H9 (cell line): ENCODE results near the gene SSNA1. TPM values are rescaled to one million over a fixed set of nuclear protein-coding genes. Genes with fewer than 3 reads are reported as not detected.

Experiments used
- DNase-seq: peaks from one replicate; pipeline ENCODE4 v3.0.0-alpha.2; 2017
- H2AFZ ChIP-seq: one replicate; pipeline ENCODE4 v1.6.1; 2013; ENCODE audit warnings: mild to moderate bottlenecking, low read length, control low read depth, moderate library complexity
- H2AK5ac ChIP-seq: 2 replicates; pipeline ENCODE4 v1.6.1; 2013; ENCODE audit warnings: low read length, control low read depth, mixed read lengths; ENCODE audit not compliant: insufficient read length
- H2BK120ac ChIP-seq: one replicate; pipeline ENCODE4 v1.6.1; 2013; ENCODE audit warnings: low read depth, mild to moderate bottlenecking, low read length, control low read depth, inconsistent platforms; ENCODE audit not compliant: poor library complexity, severe bottlenecking
- H2BK12ac ChIP-seq: 2 replicates; pipeline ENCODE4 v1.6.1; 2013; ENCODE audit warnings: low read length, control low read depth, mixed read lengths, low read depth; ENCODE audit not compliant: insufficient read length
- H2BK15ac ChIP-seq: 2 replicates; pipeline ENCODE4 v1.6.1; 2013; ENCODE audit warnings: low read depth, low read length, control low read depth
- H2BK20ac ChIP-seq: one replicate; pipeline ENCODE4 v1.6.1; 2013; ENCODE audit warnings: low read depth, mild to moderate bottlenecking, low read length, control low read depth, inconsistent platforms; ENCODE audit not compliant: poor library complexity, severe bottlenecking
- H2BK5ac ChIP-seq: 2 replicates; pipeline ENCODE4 v1.6.1; 2013; ENCODE audit warnings: low read length, control low read depth, mixed read lengths; ENCODE audit not compliant: insufficient read length
- H3K14ac ChIP-seq: 2 replicates; pipeline ENCODE4 v1.6.1; 2013; ENCODE audit warnings: low read length, control low read depth; ENCODE audit not compliant: insufficient read depth
- H3K18ac ChIP-seq: 2 replicates; pipeline ENCODE4 v1.6.1; 2013; ENCODE audit warnings: low read depth, mild to moderate bottlenecking, mixed read lengths, low read length, control low read depth; ENCODE audit not compliant: insufficient read length
- H3K23ac ChIP-seq: 2 replicates; pipeline ENCODE4 v1.6.1; 2013; ENCODE audit warnings: low read length, control low read depth, mixed read lengths, low read depth; ENCODE audit not compliant: insufficient read length
- H3K23me2 ChIP-seq: 2 replicates; pipeline ENCODE4 v1.6.1; 2013; ENCODE audit warnings: low read depth, mild to moderate bottlenecking, mixed read lengths, low read length, control low read depth; ENCODE audit not compliant: insufficient read length, poor library complexity, severe bottlenecking
- H3K27ac ChIP-seq: 2 replicates; pipeline ENCODE4 v1.5.1; 2013; ENCODE audit warnings: low read length, control low read depth, mixed read lengths, low read depth; ENCODE audit not compliant: insufficient read length
- H3K27me3 ChIP-seq: 2 replicates; pipeline ENCODE4 v1.6.1; 2013; ENCODE audit warnings: low read length, control low read depth, inconsistent platforms; ENCODE audit not compliant: insufficient read depth
- H3K4ac ChIP-seq: 2 replicates; pipeline ENCODE4 v1.6.1; 2013; ENCODE audit warnings: low read depth, mild to moderate bottlenecking, control low read depth, inconsistent platforms, low read length, moderate library complexity
- H3K4me1 ChIP-seq: 2 replicates; pipeline ENCODE4 v1.6.1; 2013; ENCODE audit warnings: low read length, control low read depth, inconsistent platforms; ENCODE audit not compliant: insufficient read depth
- H3K4me2 ChIP-seq: 2 replicates; pipeline ENCODE4 v1.6.1; 2013; ENCODE audit warnings: low read length, control low read depth, mixed read lengths; ENCODE audit not compliant: insufficient read length, insufficient read depth
- H3K56ac ChIP-seq: 2 replicates; pipeline ENCODE4 v1.6.1; 2013; ENCODE audit warnings: low read depth, mild to moderate bottlenecking, mixed read lengths, low read length, control low read depth; ENCODE audit not compliant: insufficient read length
- H3K79me1 ChIP-seq: 2 replicates; pipeline ENCODE4 v1.6.1; 2013; ENCODE audit warnings: low read depth, mild to moderate bottlenecking, moderate library complexity, low read length, control low read depth, inconsistent platforms; ENCODE audit not compliant: insufficient read depth, poor library complexity, severe bottlenecking
- H3K79me2 ChIP-seq: 2 replicates; pipeline ENCODE4 v1.6.1; 2013; ENCODE audit warnings: low read length, control low read depth, inconsistent platforms; ENCODE audit not compliant: insufficient read depth
- H3K9ac ChIP-seq: 2 replicates; pipeline ENCODE4 v1.6.1; 2013; ENCODE audit warnings: low read length, control low read depth, mixed read lengths; ENCODE audit not compliant: insufficient read length; ENCODE audit errors: extremely low read depth
- H3K9me3 ChIP-seq: one replicate; pipeline ENCODE4 v1.6.1; 2013; ENCODE audit warnings: low read depth, low read length, inconsistent platforms; ENCODE audit not compliant: control insufficient read depth
- H3T11ph ChIP-seq: one replicate; pipeline ENCODE4 v1.6.1; 2013; ENCODE audit warnings: mild to moderate bottlenecking, low read length, control low read depth, inconsistent platforms
- H4K20me1 ChIP-seq: one replicate; pipeline ENCODE4 v1.6.1; 2013; ENCODE audit not compliant: control insufficient read depth, insufficient read length, insufficient read depth
- H4K5ac ChIP-seq: 2 replicates; pipeline ENCODE4 v1.6.1; 2013; ENCODE audit warnings: low read depth, mild to moderate bottlenecking, mixed read lengths, low read length, control low read depth; ENCODE audit not compliant: insufficient read length
- H4K8ac ChIP-seq: replicated peaks from 2 replicates; pipeline ENCODE4 v1.6.1; 2013; ENCODE audit warnings: low read length, control low read depth, mixed read lengths, low read depth; ENCODE audit not compliant: insufficient read length
- H4K91ac ChIP-seq: 2 replicates; pipeline ENCODE4 v1.6.1; 2013; ENCODE audit warnings: low read depth, mild to moderate bottlenecking, moderate library complexity, mixed read lengths, low read length, control low read depth; ENCODE audit not compliant: insufficient read length
- H3K27ac Mint-ChIP-seq, 3 experiments: 2 replicates in 2 of 3; 3 replicates in 1 of 3; pipeline ENCODE4 v1.8.0; 2020 to 2021; ENCODE audit warnings: mixed read lengths in 3 of 3, mild to moderate bottlenecking in 1 of 3, moderate library complexity in 1 of 3
- H3K27me3 Mint-ChIP-seq: 2 replicates; pipeline ENCODE4 v1.8.0; 2021; ENCODE audit warnings: low read depth, mild to moderate bottlenecking, moderate library complexity, mixed read lengths
- H3K36me3 Mint-ChIP-seq, 3 experiments: 2 replicates in 2 of 3; 3 replicates in 1 of 3; pipeline ENCODE4 v1.8.0; 2020 to 2021; ENCODE audit warnings: low read depth in 3 of 3, mixed read lengths in 3 of 3; ENCODE audit not compliant: insufficient read depth in 1 of 3
- H3K4me1 Mint-ChIP-seq, 2 experiments: 2 replicates each; pipeline ENCODE4 v1.8.0; 2020; ENCODE audit warnings: mixed read lengths in 2 of 2
- H3K4me3 Mint-ChIP-seq, 2 experiments: 2 replicates in 1 of 2; 3 replicates in 1 of 2; pipeline ENCODE4 v1.8.0; 2020 to 2021; ENCODE audit warnings: mild to moderate bottlenecking in 2 of 2, mixed read lengths in 2 of 2, moderate library complexity in 1 of 2
- H3K9me3 Mint-ChIP-seq, 2 experiments: 2 replicates in 1 of 2; 3 replicates in 1 of 2; pipeline ENCODE4 v1.8.0; 2020; ENCODE audit warnings: mild to moderate bottlenecking in 2 of 2, mixed read lengths in 2 of 2, moderate library complexity in 1 of 2
- WGBS: extraction: QIAGEN DNeasy Blood & Tissue Kit; methylation state at CpG from one replicate; pipeline ENCODE4 v1.1.7; 2013; ENCODE audit warnings: missing lambda C conversion rate, low lambda C conversion rate, mixed read lengths; ENCODE audit not compliant: insufficient read length; ENCODE audit errors: extremely low coverage; 5-methylcytosine and 5-hydroxymethylcytosine counted together
- total RNA-seq: library from RNA; stranded (reverse); gene quantifications from 2 replicates; pipeline ENCODE4 v1.2.1, GENCODE V29; 2021
- TF ChIP-seq, protein P1 (sequence below): fragments of 200-600 bp; sonication (generic); conservative IDR thresholded peaks from 3 replicates; pipeline ENCODE4 v1.8.0; 2021; ENCODE audit warnings: antibody characterized with exemption, mild to moderate bottlenecking

The SSNA1 gene
- total RNA-seq, 1 experiment from 2014 or later: 69.2 TPM

DNA sequence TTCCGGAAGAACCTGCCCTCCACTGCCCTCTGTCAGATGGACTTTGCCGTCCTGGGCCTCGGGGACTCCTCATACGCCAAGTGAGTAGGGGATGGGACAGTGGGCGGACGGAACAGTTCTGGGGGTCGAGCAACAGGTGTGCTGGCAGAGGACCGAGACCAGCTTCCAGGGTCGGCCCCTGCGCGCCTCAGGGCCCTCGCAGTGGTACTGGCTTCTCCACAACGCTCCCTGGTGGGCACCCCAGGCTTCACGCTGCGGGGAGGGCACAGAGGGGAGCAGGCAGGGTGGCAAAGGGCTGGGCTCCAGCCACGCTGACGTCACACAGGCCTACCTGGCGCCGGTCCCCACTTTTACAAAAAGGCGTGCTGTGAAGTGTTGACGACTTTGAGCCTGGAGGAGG is 24.0 kb downstream of the SSNA1 start:
- no peak overlapping the region for H2BK5ac ChIP-seq
- H3K79me1 ChIP-seq: peaks cover under 1% of the 10 kb centered on the region
- Mint-ChIP-seq H3K4me3 (no peak overlapping the region), H3K4me1 (peaks cover 4 to 5% of the 10 kb centered on the region in 2 experiments), H3K27me3 (no peaks in the 10 kb centered on the region), H3K27ac (no peak overlapping the region), H3K36me3 (peaks cover 6 to 41% (median 32%) of the 10 kb centered on the region in 3 experiments; a peak in 6 of 7 replicates), H3K9me3 (no peaks in the 10 kb centered on the region)
- H4K5ac ChIP-seq: no peak overlapping the region
- H4K8ac ChIP-seq: no peak overlapping the region
- no peak overlapping the region for H3K4ac ChIP-seq
- TF ChIP-seq, protein P1, sequence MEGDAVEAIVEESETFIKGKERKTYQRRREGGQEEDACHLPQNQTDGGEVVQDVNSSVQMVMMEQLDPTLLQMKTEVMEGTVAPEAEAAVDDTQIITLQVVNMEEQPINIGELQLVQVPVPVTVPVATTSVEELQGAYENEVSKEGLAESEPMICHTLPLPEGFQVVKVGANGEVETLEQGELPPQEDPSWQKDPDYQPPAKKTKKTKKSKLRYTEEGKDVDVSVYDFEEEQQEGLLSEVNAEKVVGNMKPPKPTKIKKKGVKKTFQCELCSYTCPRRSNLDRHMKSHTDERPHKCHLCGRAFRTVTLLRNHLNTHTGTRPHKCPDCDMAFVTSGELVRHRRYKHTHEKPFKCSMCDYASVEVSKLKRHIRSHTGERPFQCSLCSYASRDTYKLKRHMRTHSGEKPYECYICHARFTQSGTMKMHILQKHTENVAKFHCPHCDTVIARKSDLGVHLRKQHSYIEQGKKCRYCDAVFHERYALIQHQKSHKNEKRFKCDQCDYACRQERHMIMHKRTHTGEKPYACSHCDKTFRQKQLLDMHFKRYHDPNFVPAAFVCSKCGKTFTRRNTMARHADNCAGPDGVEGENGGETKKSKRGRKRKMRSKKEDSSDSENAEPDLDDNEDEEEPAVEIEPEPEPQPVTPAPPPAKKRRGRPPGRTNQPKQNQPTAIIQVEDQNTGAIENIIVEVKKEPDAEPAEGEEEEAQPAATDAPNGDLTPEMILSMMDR: no peak; the same call in 2 of the 3 replicates
- no peak overlapping the region for H3T11ph ChIP-seq
- H3K27me3 ChIP-seq: no peaks in the 10 kb centered on the region
- H3K14ac ChIP-seq: no peak overlapping the region
- no peak overlapping the region for H3K27ac ChIP-seq
- H3K4me2 ChIP-seq: no peak overlapping the region
- H3K9ac ChIP-seq: no peak overlapping the region
- no peak overlapping the region for H2BK20ac ChIP-seq
- H2BK15ac ChIP-seq: no peak overlapping the region
- no peaks in the 10 kb centered on the region; the same call in 1 of the 2 replicates for H3K4me1 ChIP-seq
- no CpG with 5 or more reads among the region's 21 CpGs for WGBS
- no peaks in the 10 kb centered on the region for H4K20me1 ChIP-seq
- no peak overlapping the region for H2BK12ac ChIP-seq
- H2BK120ac ChIP-seq: no peak overlapping the region
- H2AK5ac ChIP-seq: no peak overlapping the region
- H2AFZ ChIP-seq: no peak overlapping the region
- no peaks in the 10 kb centered on the region for H3K79me2 ChIP-seq
- H3K56ac ChIP-seq: no peak overlapping the region
- H4K91ac ChIP-seq: no peak overlapping the region
- no peak overlapping the region for H3K18ac ChIP-seq
- H3K23me2 ChIP-seq: no peaks in the 10 kb centered on the region
- no peak for DNase-seq
- no peaks in the 10 kb centered on the region for H3K9me3 ChIP-seq
- H3K23ac ChIP-seq: no peak overlapping the region
